Neural cell (in vitro differentiated cells): ENCODE results near the gene CYP27B1. TPM values are rescaled to one million over a fixed set of nuclear protein-coding genes. Genes with fewer than 3 reads are reported as not detected.

Source experiments
- H2AFZ ChIP-seq: fragments of 200-600, 300-800 bp; sonication (generic), shearing (Covaris generic); 2 replicates; pipeline ENCODE4 v1.6.0; 2014; ENCODE audit warnings: low read depth, mild to moderate bottlenecking, antibody characterized with exemption, low read length, moderate library complexity
- H3F3A ChIP-seq: fragments of 200-600 bp; shearing (Covaris generic); 2 replicates; pipeline ENCODE4 v1.6.1; 2016; ENCODE audit warnings: mild to moderate bottlenecking, moderate library complexity, mixed read lengths, antibody characterized with exemption, low read length; ENCODE audit not compliant: insufficient read depth, poor library complexity, severe bottlenecking
- H3K27ac ChIP-seq: fragments of 200-600, 300-800 bp; sonication (generic), shearing (Covaris generic); 2 replicates; pipeline ENCODE4 v1.5.1; 2014; ENCODE audit warnings: mild to moderate bottlenecking, low read length, moderate library complexity
- H3K27me3 ChIP-seq: fragments of 300-800, 200-600 bp; sonication (generic), shearing (Covaris generic); 2 replicates; pipeline ENCODE4 v1.6.0; 2014; ENCODE audit warnings: mild to moderate bottlenecking, low read depth, low read length, moderate library complexity; ENCODE audit not compliant: insufficient read depth
- H3K36me3 ChIP-seq: fragments of 300-800, 200-600 bp; sonication (generic), shearing (Covaris generic); 2 replicates; pipeline ENCODE4 v1.5.1; 2014; ENCODE audit warnings: mild to moderate bottlenecking, antibody characterized with exemption, low read length, moderate library complexity; ENCODE audit not compliant: insufficient read depth
- H3K4me2 ChIP-seq: fragments of 300-800, 200-600 bp; sonication (generic), shearing (Covaris generic); 2 replicates; pipeline ENCODE4 v1.6.0; 2014; ENCODE audit warnings: mild to moderate bottlenecking, low read length
- H3K4me3 ChIP-seq: fragments of 300-800, 200-600 bp; sonication (generic), shearing (Covaris generic); 2 replicates; pipeline ENCODE4 v1.5.1; 2014; ENCODE audit warnings: mild to moderate bottlenecking, low read length, moderate library complexity
- H3K79me2 ChIP-seq: fragments of 200-600 bp; shearing (Covaris generic); replicated peaks from 2 replicates; pipeline ENCODE4 v1.6.0; 2014; ENCODE audit warnings: mild to moderate bottlenecking, low read length, moderate library complexity; ENCODE audit not compliant: insufficient read depth
- H3K9ac ChIP-seq: fragments of 300-800, 200-600 bp; sonication (generic), shearing (Covaris generic); 2 replicates; pipeline ENCODE4 v1.6.1; 2016; ENCODE audit warnings: mild to moderate bottlenecking, low read length, mixed read lengths
- H3K9me2 ChIP-seq: fragments of 200-600 bp; shearing (Covaris generic); 2 replicates; pipeline ENCODE4 v1.6.1; 2016; ENCODE audit warnings: mild to moderate bottlenecking, low read length, mixed read lengths; ENCODE audit not compliant: insufficient read depth
- H3K9me3 ChIP-seq: fragments of 200-600, 300-800 bp; sonication (generic), shearing (Covaris generic); 2 replicates; pipeline ENCODE4 v1.6.1; 2016; ENCODE audit warnings: mild to moderate bottlenecking, mixed run types, low read length, moderate library complexity, mixed read lengths
- H4K20me1 ChIP-seq: fragments of 200-600 bp; shearing (Covaris generic); 2 replicates; pipeline ENCODE4 v1.6.1; 2016; ENCODE audit warnings: mild to moderate bottlenecking, mixed run types; ENCODE audit not compliant: insufficient read depth
- EP300 ChIP-seq: fragments of 450-650 bp; conservative IDR thresholded peaks from 2 replicates; pipeline ENCODE4 v1.6.1; 2014; ENCODE audit warnings: antibody characterized with exemption, mild to moderate bottlenecking, moderate library complexity; ENCODE audit not compliant: poor library complexity, severe bottlenecking
- EZH2 ChIP-seq: fragments of 200-600, 300-800 bp; shearing (Covaris generic), sonication (generic); IDR thresholded peaks from 2 replicates; pipeline ENCODE4 v1.6.1; 2014; ENCODE audit warnings: antibody characterized with exemption, low read length, borderline replicate concordance, mild to moderate bottlenecking; ENCODE audit not compliant: insufficient read depth, poor library complexity, severe bottlenecking
- MXI1 ChIP-seq: fragments of 450-650 bp; conservative IDR thresholded peaks from 2 replicates; pipeline ENCODE4 v1.6.1; 2014; ENCODE audit warnings: antibody characterized with exemption, mild to moderate bottlenecking; ENCODE audit not compliant: poor library complexity, severe bottlenecking
- POLR2AphosphoS5 ChIP-seq: IDR thresholded peaks from 2 replicates; pipeline ENCODE4 v1.6.1; 2012
- RAD21 ChIP-seq: fragments of 450-650 bp; conservative IDR thresholded peaks from 2 replicates; pipeline ENCODE4 v1.6.1; 2014; ENCODE audit warnings: antibody characterized with exemption, mild to moderate bottlenecking, moderate library complexity
- SMC3 ChIP-seq: fragments of 450-650 bp; conservative IDR thresholded peaks from 2 replicates; pipeline ENCODE4 v1.6.1; 2014; ENCODE audit warnings: antibody characterized with exemption, mild to moderate bottlenecking, moderate library complexity; ENCODE audit not compliant: poor library complexity
- TAF1 ChIP-seq: IDR thresholded peaks from 2 replicates; pipeline ENCODE4 v1.6.1; 2012; ENCODE audit warnings: low read depth
- polyA plus RNA-seq: library from polyadenylated mRNA; depleted of rRNA; stranded (reverse); fragments of >200 nt; gene quantifications from 2 replicates; pipeline ENCODE4 v1.2.3, GENCODE V29; 2014
- TF ChIP-seq, protein P1 (sequence below): IDR thresholded peaks from 2 replicates; pipeline ENCODE4 v1.6.1; 2012; ENCODE audit warnings: borderline replicate concordance
- TF ChIP-seq, protein P2 (sequence below): fragments of 450-650 bp; IDR thresholded peaks from 2 replicates; pipeline ENCODE4 v1.5.1; 2014; ENCODE audit warnings: antibody characterized with exemption, mild to moderate bottlenecking, moderate library complexity; ENCODE audit not compliant: poor library complexity, severe bottlenecking

Gene CYP27B1
- polyA plus RNA-seq, 1 donor from 2014 or later, result 1.4 TPM

DNA sequence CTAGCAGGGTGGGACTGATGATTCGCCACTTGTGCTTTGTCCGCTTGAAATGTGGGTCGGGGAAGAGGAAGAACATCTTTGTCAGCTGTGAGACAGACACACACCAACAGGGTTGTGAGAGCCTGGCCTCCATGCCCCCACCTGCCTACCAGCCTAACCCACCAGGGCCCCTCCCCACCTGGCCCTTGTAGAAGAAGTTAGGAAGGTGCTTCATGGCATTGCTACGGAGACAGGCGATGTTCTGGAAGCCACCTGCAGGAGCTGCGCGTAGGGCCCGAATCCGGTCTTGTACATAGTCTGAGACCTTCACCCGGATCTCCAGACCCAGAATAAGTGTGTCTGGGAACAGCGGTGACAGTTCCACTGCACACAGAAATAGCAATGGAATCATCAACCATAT is 2.7 kb upstream of the CYP27B1 start:
- Histone ChIP-seq H3K79me2 (no peaks in the 10 kb centered on the region), H3K36me3 (no peaks in the 10 kb centered on the region), H3K4me3 (no peak overlapping the region), H3K27ac (no peak overlapping the region), H3K4me2 (no peak overlapping the region), H3K9ac (no peak overlapping the region), H2AFZ (no peak overlapping the region), H3F3A (no peaks in the 10 kb centered on the region), H4K20me1 (no peaks in the 10 kb centered on the region), H3K27me3 (peaks cover 32% of the 10 kb centered on the region), H3K9me3 (no peaks in the 10 kb centered on the region), H3K9me2 (no peaks in the 10 kb centered on the region)
- TF ChIP-seq EZH2, result no peak
- no peak for TF ChIP-seq TAF1
- TF ChIP-seq, protein P1, sequence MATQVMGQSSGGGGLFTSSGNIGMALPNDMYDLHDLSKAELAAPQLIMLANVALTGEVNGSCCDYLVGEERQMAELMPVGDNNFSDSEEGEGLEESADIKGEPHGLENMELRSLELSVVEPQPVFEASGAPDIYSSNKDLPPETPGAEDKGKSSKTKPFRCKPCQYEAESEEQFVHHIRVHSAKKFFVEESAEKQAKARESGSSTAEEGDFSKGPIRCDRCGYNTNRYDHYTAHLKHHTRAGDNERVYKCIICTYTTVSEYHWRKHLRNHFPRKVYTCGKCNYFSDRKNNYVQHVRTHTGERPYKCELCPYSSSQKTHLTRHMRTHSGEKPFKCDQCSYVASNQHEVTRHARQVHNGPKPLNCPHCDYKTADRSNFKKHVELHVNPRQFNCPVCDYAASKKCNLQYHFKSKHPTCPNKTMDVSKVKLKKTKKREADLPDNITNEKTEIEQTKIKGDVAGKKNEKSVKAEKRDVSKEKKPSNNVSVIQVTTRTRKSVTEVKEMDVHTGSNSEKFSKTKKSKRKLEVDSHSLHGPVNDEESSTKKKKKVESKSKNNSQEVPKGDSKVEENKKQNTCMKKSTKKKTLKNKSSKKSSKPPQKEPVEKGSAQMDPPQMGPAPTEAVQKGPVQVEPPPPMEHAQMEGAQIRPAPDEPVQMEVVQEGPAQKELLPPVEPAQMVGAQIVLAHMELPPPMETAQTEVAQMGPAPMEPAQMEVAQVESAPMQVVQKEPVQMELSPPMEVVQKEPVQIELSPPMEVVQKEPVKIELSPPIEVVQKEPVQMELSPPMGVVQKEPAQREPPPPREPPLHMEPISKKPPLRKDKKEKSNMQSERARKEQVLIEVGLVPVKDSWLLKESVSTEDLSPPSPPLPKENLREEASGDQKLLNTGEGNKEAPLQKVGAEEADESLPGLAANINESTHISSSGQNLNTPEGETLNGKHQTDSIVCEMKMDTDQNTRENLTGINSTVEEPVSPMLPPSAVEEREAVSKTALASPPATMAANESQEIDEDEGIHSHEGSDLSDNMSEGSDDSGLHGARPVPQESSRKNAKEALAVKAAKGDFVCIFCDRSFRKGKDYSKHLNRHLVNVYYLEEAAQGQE, result no peak
- TF ChIP-seq RAD21, result no peak
- TF ChIP-seq SMC3, result no peak
- no peak for TF ChIP-seq MXI1
- TF ChIP-seq, protein P2, sequence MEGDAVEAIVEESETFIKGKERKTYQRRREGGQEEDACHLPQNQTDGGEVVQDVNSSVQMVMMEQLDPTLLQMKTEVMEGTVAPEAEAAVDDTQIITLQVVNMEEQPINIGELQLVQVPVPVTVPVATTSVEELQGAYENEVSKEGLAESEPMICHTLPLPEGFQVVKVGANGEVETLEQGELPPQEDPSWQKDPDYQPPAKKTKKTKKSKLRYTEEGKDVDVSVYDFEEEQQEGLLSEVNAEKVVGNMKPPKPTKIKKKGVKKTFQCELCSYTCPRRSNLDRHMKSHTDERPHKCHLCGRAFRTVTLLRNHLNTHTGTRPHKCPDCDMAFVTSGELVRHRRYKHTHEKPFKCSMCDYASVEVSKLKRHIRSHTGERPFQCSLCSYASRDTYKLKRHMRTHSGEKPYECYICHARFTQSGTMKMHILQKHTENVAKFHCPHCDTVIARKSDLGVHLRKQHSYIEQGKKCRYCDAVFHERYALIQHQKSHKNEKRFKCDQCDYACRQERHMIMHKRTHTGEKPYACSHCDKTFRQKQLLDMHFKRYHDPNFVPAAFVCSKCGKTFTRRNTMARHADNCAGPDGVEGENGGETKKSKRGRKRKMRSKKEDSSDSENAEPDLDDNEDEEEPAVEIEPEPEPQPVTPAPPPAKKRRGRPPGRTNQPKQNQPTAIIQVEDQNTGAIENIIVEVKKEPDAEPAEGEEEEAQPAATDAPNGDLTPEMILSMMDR, result no peak
- TF ChIP-seq POLR2AphosphoS5, result no peak
- no peak for TF ChIP-seq EP300

DNA sequence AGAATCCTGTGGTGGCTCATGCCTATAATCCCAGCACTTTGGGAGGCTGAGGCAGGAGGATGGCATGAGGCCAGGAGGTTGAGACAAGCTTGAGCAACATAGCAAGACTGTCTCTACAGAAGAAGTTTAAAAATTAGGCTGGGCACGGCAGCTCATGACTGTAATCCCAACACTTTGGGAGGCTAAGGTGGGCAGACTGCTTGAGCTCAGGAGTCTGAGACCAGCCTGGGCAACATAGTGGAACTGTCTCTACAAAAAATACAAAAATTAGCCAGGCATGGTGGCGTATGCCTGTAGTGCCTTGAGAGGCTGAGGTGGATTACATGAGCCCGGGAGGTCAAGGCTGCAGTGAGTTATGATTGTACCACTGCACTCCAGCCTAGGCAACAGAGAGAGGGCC is 998 bp upstream of the CYP27B1 start:
- H3K9me3 ChIP-seq, result no peaks in the 10 kb centered on the region
- no peaks in the 10 kb centered on the region for H3K79me2 ChIP-seq
- H3K27me3 ChIP-seq, result peaks cover 49% of the 10 kb centered on the region
- no peak overlapping the region for H3K9ac ChIP-seq
- H3K9me2 ChIP-seq, result no peaks in the 10 kb centered on the region
- H3K36me3 ChIP-seq, result no peaks in the 10 kb centered on the region
- no peak overlapping the region for H3K4me3 ChIP-seq
- TF ChIP-seq, protein P2, result no peak
- TF ChIP-seq SMC3 (no peak), POLR2AphosphoS5 (no peak), EP300 (no peak), EZH2 (no peak), TAF1 (no peak), MXI1 (no peak), RAD21 (no peak)
- TF ChIP-seq, protein P1, result no peak
- H3F3A ChIP-seq, result no peaks in the 10 kb centered on the region
- no peak overlapping the region for H2AFZ ChIP-seq
- no peaks in the 10 kb centered on the region for H4K20me1 ChIP-seq
- H3K27ac ChIP-seq, result no peak overlapping the region
- no peak overlapping the region for H3K4me2 ChIP-seq
